IPS-NIHi7 (cell line): Measurements from ENCODE around the gene ARHGAP42.
A peak's percentile ranks its signal among the peaks of the same experiment; 100 is the strongest.

Experiments
- DNase-seq: peaks from one replicate; pipeline ENCODE4 v3.0.0; 2012; ENCODE audit warnings: mixed read lengths; ENCODE audit errors: extremely low spot score

ARHGAP42 gene

GRCh38 chr11:100800202-100800601 lies 113.1 kb downstream of the ARHGAP42 start:
- DNase-seq = no peak

GRCh38 chr11:100801225-100801999 lies 114.3 kb downstream of the ARHGAP42 start:
- no peak for DNase-seq

GRCh38 chr11:100805506-100806199 lies 118.6 kb downstream of the ARHGAP42 start:
- DNase-seq = no peak

DNA sequence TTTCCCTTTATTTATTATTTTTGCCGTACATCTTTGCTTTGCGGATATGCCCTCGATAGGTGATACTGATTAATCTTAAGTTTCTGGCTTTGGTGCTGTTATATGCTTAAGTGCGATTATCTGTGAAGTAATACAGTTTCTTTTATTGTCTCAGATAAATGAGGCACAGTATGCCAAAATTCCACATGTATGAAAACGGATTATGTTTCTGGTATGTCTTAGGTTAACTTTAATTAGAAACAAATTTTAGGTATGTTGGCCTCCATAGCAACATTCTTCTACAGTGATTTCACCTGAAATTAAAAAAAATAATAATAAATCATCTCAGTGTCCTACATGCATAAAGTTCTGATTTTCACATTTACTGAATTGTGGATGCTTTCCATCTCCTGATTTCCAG lies 119.2 kb downstream of the ARHGAP42 start:
- DNase-seq = no peak

- no peak for DNase-seq
Observed at GRCh38 chr11:100808904-100809491, 121.9 kb downstream of the ARHGAP42 start.

DNA sequence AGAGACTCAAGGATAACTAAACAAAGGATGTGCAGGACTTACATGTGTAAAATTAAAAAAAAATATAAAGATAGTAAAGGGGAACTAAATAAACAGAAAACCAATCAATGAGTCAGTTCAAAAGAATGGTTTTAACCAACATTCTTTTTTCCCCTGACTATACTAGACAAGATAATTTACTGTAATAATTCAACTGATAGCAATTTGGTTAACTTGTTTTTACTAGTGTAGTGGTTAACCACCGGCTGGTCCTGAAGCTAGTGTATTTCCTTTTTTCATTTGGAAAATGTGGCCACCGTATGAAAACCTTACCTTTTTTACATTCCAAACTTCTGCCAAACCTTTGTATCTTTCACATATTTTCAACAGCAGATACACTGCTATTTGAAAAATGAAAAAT lies 123.1 kb downstream of the ARHGAP42 start:
- no peak for DNase-seq

GRCh38 chr11:100810666-100811065 lies 123.6 kb downstream of the ARHGAP42 start:
- DNase-seq = no peak

- no peak for DNase-seq
Observed at GRCh38 chr11:100812517-100812916, 125.4 kb downstream of the ARHGAP42 start.

- no peak for DNase-seq
Observed at GRCh38 chr11:100815787-100816330, 128.8 kb downstream of the ARHGAP42 start.

- DNase-seq = no peak
Observed at GRCh38 chr11:100816823-100817222, 129.7 kb downstream of the ARHGAP42 start.

DNA sequence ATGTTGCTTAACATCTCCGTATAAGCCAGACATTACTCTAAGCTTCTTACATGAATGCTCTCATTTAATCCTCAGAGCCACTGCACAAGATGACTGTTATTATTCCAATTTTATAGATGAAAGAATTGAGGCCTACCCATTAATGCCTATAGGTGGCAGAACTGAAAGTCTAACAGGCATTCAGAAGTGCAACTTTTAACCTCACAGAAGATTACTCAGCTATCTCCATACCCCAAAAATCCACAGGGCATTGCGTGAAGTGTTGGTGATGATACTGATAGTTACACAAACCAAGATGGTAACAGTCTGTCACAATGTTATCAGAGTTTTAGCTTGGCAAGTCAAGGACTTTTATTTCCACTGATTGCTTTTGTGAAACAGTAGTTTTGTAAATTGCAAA lies 130.5 kb downstream of the ARHGAP42 start:
- DNase-seq = no peak

- no peak for DNase-seq
Observed at GRCh38 chr11:100820621-100821020, 133.5 kb downstream of the ARHGAP42 start.

GRCh38 chr11:100821198-100821597 lies 134.1 kb downstream of the ARHGAP42 start:
- no peak for DNase-seq

GRCh38 chr11:100823360-100823759 lies 136.3 kb downstream of the ARHGAP42 start:
- DNase-seq = no peak

- no peak for DNase-seq
Observed at GRCh38 chr11:100824041-100824809, 137.1 kb downstream of the ARHGAP42 start.

DNA sequence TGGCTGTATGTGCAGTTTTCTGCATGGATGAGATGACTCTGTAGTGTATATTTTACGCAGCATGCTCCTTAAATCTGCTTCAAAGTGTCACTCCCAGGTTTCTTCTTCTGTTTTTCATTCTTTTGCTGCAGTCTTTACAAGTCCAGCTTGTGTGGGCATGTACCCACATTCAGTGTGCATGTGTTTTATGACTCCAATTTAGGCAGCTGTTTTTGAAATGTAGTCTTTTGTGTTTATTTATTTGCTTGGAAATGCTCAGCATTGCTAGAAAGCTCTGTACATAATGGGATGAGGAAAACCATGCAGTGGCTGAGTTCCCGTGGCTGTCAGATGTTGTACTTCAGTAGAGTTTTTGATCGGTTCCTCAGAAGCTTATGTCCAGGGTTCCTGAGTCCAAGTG lies 138.5 kb downstream of the ARHGAP42 start:
- no peak for DNase-seq

- DNase-seq = peak; percentile 21
Observed at GRCh38 chr11:100827934-100828661, 141.0 kb downstream of the ARHGAP42 start.

DNA sequence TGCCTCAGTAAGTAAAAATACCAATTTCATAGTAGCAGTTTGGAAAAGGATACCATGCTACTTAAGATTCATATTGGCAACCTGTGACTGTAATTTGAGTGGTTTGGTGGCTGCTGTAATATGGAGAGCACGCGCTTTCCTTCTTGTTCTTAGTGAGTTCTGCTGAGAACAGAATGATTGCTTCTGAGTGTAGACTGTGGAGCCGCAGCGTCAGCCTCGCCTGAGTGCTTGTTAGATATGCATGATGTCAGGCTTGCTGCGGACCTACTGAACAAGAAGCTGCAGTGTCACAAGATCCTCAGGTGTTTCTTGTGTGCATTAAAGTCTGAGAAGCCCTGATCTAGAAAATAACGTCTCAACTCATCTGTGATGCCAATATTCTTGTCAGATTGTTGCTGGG lies 143.2 kb downstream of the ARHGAP42 start:
- no peak for DNase-seq

DNA sequence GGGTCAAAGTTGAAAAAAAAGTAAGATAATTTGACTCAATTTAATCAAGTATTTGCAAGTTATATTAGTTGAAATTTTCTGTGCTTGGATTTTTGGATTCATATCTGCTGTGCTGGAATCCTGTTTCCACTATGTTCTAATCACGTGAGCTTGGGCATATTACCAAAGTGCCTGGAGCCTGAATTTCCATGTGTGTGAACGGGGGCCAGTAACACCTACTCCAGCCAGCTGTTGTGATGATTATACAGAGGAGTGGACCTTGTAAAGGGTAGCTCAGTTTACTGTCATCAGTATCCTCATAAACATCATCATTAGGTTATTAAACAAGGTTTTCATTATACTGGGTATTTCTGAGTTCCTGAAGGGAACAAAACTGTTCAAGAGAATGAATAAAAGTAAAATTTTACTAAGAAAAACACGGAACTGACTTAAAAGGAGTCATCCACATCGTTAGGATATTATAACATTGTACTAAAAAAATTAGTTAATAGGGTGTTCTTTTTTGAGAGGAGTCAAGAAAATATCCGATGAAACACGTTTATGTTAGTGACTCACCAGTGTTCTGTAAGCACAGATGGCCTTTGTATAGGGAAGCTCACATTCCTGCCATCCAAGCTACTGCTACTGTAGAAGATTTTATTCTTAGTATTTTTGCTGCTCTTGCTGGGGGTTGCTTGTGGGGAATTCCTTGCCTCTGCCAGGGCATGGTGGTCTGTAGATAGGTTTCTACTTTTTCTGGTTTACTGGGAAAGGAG lies 144.1 kb downstream of the ARHGAP42 start:
- DNase-seq = no peak

DNA sequence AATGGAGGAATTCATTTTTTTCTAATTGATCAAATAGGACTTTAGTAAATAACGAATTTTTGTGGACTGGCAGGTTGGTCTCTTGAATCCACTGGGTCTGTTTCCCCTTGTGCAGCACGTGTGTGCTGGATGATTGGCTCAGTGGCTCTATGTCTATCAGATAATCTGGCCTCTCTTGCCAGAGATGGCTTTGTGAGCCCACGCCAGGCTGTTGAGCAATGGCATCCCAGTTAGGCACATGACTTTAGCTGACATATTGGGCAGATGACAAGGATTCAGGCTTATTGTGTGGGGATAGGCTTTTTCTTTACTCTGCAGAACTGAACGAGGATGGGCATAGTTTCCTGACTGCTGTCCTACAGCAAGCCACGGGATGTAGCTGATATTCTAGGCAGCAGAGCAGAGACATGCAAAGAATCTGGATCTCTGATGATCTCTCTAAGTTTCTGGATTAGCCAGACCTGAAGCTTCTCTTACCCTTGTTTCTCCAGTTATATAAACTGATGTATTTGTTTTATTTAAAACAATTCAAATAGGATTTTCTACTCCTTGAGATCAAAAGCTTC lies 144.9 kb downstream of the ARHGAP42 start:
- no peak for DNase-seq
